ENCODE measurements around the gene USP1.

The USP1 gene, protein sequence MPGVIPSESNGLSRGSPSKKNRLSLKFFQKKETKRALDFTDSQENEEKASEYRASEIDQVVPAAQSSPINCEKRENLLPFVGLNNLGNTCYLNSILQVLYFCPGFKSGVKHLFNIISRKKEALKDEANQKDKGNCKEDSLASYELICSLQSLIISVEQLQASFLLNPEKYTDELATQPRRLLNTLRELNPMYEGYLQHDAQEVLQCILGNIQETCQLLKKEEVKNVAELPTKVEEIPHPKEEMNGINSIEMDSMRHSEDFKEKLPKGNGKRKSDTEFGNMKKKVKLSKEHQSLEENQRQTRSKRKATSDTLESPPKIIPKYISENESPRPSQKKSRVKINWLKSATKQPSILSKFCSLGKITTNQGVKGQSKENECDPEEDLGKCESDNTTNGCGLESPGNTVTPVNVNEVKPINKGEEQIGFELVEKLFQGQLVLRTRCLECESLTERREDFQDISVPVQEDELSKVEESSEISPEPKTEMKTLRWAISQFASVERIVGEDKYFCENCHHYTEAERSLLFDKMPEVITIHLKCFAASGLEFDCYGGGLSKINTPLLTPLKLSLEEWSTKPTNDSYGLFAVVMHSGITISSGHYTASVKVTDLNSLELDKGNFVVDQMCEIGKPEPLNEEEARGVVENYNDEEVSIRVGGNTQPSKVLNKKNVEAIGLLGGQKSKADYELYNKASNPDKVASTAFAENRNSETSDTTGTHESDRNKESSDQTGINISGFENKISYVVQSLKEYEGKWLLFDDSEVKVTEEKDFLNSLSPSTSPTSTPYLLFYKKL

DNA sequence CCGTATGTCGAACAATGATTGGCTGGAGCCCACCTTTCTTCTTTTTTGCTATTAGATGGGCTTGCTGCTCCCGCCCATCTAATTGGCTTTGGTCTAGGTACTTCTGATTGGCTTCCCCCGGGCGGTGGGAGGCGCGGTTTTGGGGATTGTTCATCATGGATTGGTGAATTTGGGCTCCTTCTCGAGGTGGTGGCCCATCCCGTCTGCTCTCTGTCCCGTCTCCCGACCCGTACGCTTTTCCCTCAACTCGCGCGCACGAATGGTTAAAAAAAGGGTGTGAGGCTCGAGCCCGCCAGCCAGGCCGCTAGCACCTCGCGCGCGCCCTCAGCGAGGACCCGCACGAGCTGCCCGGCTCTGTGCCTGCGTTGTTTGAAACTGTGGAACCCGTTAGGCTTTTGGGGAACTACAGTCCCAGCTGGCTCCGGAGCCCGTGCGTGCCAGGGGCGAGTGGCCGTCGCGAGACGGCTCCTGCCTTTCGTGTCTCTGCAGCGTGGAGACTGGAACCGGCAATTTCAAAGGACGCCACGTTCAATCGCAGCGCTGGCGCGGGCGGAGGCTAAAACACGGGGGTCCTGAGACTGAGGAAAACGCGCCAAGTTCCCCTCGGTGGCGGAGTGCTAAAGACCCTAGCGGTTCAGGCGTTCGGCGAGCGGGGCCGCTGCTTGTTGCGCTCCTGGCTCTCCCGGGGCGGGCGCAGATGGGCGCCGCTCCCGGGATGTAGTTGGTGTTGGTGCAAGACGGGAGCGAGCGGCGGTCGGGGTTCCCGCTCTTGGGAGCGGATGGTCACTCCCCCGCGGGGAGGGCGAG, at the start of gene USP1:
Gene USP1, plus strand, starts transcription at position 584 of the 807 bp plus-strand sequence. CDS start 2,819 bp downstream, outside the sequence.
- DNase-seq (ENCODE audit: low spot score), result peak; percentile 99

DNA sequence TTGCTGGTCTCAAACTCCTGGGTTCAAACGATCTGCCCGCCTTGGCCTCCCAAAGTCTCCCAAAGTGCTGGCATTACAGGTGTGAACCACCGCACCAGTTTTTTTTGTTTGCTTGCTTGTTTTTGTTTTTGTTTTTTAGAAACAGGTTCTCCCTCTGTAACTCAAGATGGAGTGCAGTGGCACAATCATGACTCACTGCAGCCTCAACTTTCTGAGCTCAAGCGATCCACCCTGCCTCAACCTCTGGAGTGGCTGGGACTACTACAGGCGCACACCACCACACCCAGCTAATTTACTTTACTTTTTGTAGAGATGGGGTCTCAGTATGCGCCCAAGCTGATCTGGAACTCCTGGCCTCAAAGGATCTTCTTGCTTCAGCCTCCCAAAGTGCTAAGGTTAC, 47.3 kb upstream of the USP1 start:
- no peak for DNase-seq (ENCODE audit: low spot score)

DNA sequence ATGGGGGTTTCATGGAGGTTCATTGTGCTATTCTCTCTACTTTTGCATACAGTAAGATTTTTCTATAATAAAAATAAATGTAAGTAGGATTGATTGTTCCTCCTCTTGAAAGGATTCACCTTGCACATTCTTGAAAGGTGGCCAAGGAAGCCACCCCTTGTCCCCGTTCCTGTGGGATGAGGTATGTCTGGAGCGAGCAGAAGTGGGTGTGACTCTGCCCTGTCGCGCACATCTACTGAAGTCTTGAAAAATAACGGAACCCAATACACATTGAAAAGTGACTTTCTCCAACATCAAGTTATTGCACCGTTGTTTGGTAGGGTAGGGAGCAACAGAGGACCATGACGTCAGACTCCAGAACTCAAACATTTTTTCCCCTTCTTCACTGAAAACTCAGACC, 46.8 kb upstream of the USP1 start:
- no peak for DNase-seq (ENCODE audit: low spot score)

DNA sequence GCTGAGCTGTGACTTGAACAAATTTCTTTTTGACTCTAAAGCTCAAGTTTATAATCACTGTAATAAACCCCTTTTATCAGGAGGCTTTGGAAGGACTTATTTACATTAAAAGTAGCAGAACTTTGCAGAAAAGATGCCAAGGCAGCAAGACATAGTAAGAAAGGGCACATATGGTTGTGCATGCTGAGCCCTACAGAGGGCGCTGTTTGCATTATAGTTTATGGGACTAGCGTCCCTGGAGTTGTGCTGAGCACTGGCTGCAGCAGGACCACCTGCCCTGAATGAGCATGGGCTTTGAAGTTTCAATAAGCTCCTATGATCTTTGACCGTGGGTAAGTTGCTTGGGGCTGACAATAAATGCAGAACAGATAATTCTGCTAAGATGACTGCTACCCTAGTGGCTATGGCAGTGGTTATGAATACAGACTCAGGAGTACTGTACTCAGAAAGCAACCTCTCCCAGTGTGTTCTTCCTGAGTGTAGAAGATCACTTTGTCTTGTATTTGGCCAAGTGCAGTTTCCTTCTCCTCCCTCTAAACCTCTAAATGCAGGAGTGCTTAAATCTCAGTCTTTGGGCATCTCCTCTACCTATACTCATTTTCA, 45.4 kb upstream of the USP1 start:
- peak; percentile 10 for DNase-seq (ENCODE audit: low spot score)

DNA sequence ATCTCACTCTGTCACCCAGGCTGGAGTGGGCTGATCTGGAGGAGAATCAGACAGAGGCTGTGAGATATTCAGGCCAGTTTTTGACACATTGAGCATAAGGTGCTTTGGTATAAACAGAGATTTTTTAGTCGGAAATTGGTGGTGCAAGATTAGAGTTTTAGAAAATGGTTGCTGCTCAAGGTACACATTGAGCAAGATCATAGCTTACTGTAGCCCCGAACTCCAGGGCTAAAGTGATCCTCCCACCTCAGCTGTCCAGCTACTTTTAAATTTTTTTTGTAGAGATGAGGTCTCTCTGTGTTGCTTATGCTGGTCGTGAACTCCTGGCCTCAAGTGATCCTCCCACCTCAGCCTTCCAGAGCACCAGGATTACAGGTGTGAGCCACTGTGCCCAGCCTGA, 43.9 kb upstream of the USP1 start:
- no peak for DNase-seq (ENCODE audit: low spot score)

DNA sequence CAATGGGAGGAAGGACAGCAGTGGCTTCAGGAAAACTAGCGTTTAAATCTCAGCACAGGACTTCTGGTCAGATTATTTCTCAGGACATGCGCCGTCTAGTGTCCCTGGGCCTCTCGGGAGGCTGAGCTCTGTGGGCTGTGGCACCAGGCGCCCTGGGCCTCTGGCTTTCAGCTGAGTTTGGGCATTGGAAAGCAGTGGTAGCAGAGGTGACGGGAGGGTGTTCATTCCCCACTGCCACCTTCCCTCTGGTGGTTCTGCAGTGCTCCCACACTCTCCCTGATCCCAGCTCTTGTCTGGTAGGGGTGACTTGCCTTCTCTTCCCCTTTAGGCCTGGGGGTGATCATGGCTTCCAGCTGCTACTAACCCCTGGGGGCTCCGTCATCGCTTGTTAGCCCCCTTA, 42.2 kb upstream of the USP1 start:
- no peak for DNase-seq (ENCODE audit: low spot score)

DNA sequence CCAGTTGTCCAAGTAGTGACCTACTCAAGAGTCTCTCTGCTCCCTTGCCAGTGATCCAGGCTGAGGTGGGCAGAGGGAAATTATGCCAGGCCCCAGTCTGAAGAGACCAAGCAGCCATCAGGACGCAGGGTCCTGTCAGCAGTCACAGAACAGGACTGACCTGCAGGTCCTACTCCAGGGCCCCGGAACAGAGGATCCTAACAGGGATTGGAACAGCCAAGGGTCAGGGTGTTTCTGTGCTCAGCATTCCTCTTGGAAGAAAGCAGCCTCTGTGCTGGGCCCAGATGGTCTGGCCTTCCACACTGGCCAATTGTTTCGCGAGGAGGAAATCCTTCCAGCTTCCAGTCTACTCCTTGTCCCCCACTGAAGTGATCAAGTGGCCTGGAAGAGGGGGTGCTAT, 41.6 kb upstream of the USP1 start:
- DNase-seq (ENCODE audit: low spot score), result no peak

DNA sequence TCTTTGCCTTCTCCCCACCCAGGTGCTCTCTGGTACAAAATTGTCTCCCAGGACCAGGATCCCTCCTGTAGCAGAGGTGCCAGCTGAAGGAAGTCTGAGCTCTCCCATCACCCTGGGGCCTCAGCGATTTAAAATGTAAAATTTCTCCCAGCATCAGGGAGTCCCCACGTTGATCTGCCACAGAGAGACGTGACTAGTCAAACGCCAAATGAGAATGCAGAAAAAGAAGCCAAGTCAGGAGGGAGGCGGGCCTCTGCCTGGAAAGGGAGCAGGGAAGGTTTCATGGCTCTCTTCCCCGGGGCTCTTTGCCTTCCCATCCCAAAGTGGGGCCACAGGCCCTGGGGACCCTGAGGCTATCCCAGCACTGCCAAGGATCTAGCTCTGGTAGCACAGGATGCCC, 40.0 kb upstream of the USP1 start:
- no peak for DNase-seq (ENCODE audit: low spot score)

DNA sequence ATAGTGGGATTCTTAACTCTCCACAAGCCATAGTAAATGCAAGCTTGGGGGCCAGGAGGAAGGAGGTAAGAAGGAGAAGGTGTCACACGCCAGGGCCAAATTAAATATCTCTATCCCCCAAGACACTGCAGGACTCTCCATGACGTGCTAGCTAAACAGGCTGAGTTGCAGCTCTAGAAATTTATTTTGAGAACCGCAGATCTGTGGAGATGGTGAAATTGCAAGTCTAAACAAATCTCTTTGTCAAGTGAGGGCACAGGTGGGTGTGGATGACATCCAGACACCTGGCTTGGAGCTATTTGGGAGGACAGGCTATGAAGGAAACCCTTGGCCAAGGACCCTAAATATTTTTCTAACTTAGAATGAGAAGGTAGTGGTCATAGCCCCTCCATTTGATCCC, 39.5 kb upstream of the USP1 start:
- no peak for DNase-seq (ENCODE audit: low spot score)

DNA sequence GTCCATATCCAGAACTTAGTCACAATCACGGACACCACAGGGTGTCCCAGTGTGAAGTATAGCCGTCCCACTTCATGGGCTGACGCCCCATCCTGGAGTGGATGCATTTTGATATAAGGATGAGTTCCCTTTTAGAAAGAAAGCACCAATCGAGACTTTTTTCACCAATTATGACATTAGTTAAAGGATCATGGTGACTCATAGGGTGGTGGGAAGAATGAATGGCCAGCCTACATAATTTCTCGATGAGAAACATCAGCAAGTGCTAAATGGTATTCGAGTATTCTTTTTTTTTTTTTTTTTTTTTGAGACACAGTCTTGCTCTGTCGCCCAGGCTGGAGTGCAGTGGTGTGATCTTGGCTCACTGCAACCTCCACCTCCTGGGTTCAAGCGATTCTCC, 38.5 kb upstream of the USP1 start:
- DNase-seq (ENCODE audit: low spot score), result no peak

DNA sequence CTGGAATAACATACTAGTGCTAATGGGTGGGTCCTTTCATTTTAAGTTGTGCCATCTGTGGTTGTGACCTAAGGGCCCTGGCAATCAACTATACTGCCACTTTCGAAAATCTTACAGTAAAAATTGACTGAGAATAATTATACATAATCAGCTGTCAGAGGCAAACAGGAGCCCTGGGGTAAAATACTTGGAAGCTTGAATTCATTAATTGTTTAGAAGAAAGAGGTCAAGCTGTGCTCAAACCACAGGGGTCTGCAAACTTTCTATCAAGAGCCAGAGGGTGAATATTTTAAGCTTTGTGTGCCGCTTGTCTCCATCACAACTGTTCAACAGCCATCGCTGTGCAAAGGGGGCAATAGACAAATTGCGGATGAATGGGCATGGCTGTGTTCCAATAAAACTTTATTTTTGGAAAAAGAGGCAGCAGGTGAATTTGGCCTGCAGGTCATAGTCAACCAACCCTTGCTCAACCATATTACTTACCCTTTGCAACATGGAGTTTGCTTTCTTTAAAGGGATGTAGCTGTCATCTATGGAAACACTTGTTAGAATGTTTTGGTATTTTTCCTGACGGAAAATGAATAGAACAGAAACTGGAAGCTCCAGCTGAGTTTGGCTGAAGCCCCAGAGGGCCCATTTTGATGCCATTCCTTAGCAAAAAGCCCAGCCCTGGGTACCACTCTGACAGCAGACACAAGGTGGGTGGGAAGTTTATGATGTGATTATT, 35.7 kb upstream of the USP1 start:
- no peak for DNase-seq (ENCODE audit: low spot score)

DNA sequence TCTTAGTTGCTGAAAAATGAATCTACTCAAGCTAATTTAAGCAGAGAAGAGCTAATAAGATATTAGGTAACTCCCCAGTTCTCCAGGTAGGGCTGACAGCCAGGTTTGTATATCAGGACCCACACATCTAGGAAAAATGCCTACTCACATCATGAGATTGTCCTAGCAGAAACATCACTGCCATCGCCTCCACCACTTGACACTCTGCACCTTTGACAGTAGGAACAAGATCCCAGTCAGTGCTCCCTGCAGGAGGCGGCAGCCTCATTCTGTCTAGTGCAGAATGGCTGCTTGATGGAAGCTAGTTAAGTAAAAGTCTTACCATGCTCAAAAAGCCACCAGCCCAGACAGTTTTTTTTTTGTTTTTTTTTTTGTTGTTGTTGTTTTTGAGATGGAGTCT, 31.6 kb upstream of the USP1 start:
- DNase-seq (ENCODE audit: low spot score), result no peak

DNA sequence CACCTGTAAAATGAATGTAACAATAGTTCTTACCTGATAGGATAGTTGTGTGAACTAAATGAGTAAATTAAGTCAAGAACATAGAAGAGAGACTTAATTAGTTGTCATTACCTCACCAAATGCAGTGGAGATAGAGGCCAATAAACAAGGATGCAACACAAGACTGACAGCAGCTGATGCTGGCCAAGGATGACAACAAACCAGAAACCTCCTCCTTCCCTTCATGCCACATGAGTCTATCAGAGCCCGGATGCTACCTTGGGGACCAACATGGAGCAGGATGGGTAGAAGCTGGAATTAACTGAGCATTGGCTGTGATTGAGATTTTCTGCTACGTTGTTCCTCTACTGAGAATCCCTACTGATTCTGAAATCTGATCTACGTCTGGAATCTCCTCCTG, 30.3 kb upstream of the USP1 start:
- no peak for DNase-seq (ENCODE audit: low spot score)

DNA sequence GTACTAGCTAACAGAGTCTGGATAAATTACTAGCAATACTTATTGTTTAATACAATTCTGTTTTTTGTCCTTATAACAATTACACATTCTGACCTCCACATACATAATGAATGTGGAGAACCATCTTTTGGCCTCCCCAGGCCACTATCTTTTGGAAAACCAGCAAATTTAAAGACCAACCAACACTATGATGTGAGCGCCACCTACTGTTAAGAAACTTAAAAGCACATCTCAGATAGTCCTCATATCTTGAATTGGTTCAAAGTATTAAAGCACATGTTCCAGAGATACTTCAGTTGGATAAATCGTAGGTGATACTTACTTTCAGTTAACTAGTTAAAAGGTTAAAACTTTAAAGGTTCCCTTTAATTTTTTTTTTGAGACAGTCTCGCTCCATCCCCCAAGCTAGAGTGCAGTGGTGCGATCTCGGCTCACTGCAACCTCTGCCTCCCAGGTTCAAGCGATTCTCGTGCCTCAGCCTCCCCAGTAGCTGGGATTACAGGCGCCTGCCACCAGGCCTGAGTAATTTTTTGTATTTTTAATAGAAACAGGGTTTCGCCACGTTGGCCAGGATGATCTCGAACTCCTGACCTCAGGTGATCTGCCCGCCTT, 29.3 kb upstream of the USP1 start:
- peak; percentile 49 for DNase-seq (ENCODE audit: low spot score)

DNA sequence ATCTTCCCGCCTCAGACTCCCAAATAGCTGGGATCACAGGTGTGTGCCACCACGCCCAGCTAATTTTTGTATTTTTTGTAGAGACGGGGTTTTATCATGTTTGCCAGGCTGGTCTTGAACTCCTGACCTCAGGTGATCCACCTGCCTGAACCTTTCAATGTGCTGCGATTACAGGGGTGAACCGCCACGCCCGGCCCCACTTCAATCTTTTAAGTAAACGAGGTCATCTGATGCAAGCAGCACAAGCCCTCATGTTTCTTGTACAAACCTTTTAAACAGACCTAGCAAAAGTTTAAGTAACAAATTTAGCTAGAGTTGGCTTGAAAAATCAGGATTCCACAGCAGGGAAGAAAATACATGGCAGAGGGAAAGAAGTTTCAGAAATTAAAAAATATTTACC, 21.2 kb upstream of the USP1 start:
- no peak for DNase-seq (ENCODE audit: low spot score)

DNA sequence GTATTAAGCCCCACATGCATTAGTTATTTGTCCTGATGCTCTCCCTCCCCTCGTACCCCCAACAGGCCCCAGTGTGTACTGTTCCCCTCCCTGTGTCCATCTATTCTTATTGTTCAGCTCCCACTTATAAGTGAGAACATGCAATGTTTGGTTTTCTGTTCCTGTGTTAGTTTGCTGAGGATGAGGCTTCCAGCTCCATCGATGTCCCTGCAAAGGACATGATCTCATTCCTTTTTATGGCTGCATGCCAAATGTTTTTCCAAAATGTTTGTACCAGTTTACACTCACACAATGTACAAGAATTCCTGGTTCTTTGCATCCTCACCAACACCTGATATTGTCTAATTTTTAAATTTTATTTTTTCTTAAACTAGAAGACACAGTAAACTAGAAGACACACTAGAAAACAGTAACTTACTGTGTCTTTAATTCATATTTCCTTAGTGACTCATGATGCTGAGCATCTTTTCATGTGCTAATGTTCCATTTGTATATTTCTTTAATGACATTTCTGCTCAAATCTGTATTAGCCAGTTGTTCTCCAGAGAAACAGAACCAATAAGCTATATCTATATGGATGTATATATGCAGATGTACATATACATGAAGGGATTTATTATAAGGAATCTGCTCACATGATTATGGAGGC, 19.4 kb upstream of the USP1 start:
- DNase-seq (ENCODE audit: low spot score), result no peak

DNA sequence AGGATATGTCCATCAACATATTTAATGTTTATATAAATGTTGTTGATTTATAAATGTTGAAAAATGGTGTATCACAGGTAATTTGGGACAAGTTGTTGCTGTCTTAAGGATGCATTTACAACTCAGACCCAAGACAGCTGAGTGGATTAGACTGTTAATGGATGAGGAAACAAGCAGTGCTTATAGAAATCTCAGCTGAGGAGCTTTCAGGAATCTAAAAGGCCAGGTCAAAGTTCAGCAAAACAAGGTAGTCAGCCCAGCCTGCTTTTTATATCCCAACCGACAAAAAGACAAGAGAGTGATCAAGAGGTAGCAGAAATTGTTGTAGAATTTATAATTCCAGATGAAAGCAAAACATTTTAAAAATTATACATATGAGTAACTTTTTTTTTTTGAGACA, 16.6 kb upstream of the USP1 start:
- no peak for DNase-seq (ENCODE audit: low spot score)

DNA sequence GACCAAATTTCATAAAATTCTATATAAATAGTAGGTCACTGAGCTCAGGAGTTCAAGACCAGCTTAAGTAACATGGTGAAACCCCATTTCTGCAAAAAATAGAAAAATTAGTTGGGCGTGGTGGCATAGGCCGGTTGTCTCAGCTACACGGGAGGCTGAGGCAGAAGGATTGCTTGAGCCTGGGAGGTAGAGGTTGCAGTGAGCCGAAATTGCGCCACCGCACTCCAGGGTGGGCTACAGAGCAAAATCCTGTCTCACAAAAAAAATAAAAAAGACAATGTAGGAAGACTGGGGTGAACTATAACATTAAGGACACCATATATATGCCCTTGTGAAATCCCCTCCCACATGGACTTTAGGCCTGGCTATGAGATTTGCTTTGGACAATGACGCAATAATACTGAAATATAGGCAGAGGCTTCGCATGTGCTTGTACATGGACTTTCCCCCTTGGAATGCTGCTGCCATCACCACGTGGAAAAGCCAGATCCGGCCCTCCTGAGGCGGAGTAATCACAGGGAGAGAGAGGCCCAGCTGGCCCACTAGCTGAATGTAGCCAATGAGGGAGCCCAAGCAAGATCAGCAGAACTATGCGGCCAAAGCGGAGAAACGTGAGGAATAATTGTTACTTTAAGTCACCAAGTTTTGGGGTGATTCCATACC, 13.1 kb upstream of the USP1 start:
- DNase-seq (ENCODE audit: low spot score), result peak; percentile 60

DNA sequence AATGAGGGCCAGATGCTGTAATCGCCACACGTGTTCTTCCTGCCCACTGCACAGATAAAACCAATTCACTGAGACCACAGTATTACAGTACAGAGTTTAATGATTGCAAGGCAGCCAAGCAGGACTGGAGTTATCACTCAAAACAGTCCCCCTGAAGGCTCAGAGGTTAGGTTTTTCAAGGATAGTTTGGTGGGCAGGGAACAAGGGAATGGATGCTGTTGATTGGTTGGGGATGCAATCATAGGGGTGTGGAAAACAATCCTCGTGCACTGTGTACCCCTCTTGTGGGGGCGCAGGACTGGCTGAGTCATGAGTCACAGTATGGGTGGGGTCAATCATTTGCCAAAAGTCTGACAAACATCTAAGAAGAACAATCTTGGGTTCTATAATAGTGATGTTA, 12.4 kb upstream of the USP1 start:
- peak; percentile 33 for DNase-seq (ENCODE audit: low spot score)

DNA sequence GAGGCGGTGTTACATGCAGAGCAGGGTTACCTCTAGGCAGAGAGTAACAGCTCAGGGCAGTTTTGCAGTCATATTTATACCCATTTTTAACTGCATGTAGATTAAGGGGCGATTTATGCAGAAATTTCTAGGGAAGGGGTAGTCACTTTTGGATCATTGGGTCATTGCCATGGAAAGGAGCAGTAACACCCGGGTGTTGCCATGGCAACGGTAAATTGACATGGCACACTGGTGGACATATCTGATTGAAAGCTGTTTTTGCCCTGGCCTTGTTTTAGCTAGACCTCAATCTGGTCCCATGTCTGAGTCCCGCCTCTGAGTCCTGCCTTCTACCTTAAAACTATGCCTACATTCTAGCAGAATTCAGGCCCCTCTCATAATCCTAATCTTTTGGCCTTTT, 11.8 kb upstream of the USP1 start:
- no peak for DNase-seq (ENCODE audit: low spot score)
